Fibroblast of skin of left biceps (primary cell): ENCODE results near the gene UQCRHL.
"Not testable (repeated sequence)": the region's sequence is repeated elsewhere in the genome, so short reads cannot be mapped to it uniquely, and the experiment has no call there.

ENCODE experiments used
- DNase-seq, 2 experiments: peaks; one replicate each; pipeline ENCODE4 v3.0.0-alpha.2; 2013; ENCODE audit warnings: low read depth in 2 of 2

Gene UQCRHL

DNA sequence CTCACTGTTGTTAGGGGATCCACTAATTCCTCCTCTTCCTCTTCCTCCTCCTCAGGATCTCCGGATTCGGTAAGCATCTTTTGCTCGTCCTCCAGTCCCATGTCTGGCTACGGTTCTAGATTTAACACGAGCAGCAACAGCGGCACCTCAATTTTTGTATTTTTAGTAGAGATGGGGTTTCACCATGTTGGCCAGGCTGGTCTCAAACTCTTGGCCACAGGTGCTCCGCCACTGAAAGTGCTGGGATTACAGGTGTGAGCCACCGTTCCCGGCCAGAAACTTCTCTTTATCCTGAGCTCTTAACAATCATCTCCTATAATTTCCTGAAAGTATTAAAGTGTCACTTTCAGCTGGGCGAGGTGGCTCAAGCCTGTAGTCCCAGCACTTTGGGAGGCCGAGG is at the start of gene UQCRHL:
Gene UQCRHL, minus strand, starts transcription at position 101 of the 400 bp plus-strand sequence. Its CDS starts 0 bp downstream, at position 101.
- DNase-seq: not testable (repeated sequence)

DNA sequence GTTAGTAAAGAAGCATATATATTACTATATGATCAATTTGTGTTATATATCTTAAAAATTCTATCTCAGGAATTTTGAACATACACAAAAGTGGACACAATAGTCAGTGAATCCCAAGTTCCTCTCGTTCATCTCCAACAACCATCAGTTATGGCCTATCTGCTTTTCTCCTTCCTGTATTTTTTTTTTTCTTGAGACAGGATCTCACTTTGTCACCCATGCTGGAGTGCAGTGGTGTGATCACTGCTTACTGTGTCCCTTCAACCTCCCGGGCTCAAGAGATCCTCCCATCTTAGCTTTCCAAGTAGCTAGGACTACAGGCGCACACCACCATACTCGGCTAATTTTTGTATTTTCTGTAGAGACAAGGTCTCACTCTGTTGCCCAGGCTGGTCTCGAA is 49.4 kb upstream of the UQCRHL start:
- DNase-seq: no peak

- DNase-seq: no peak
Observed at GRCh38 chr1:15852828-15853302, 45.4 kb upstream of the UQCRHL start.

DNA sequence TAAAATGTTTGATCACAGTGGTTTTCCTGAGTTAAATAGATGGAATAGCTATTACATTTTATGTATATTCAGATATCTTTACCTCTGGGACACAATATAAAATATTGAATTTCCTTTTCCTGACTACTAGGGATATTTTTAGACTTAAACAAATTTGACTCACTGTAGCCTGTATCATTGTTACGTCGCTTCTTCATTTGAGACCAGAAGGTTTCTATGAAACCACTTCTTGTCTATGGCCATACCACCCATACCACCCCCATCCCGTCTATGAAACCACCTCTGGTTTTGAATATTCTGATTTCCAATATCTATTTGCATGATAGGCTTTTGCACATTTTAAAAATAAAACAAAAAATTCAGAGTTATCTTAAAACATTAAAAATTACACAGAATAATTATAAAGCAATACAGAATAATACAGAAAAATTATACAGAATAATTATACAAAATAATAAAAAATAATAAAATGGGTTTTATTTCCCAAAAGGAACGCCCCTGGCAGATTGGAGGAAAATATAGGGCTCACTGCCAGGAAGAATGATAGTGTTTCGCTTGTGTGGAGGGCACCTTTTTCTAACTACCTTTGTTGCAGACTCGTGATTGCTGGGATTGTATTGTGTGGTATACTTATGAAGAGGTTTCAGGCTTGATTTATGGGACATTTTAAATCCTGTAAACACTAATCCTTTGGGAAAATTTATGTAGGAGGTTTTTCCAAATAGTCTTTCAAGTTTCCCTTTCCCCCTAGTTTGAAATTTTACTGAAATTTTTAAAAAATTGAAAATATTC is 44.8 kb upstream of the UQCRHL start:
- no peak for DNase-seq

- DNase-seq: no peak
Observed at GRCh38 chr1:15851210-15852035, 44.0 kb upstream of the UQCRHL start.

DNA sequence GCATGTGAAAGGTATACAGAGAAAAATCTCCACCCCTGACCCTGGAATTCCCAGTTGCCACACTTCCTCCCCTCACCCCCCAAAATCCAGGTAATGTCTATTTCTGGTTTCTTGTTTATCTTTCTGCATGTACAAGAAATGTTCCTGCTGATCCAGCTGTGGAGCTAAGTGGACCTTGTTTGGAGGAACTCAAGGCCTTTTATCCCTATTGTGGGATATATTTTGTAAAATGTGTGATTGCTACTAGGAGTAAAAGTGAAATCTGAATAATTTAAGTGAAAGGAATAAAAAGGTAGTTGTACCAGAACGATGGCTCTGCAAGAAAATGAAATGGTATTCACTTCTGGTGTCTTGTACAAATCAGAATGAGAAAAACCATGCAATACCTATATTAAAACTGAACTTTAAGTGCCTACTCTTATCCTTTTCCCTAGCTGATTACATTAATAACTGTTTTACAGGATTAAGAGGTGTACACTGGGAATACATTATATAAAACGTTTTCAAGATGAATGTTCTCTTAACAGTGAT is 43.1 kb upstream of the UQCRHL start:
- DNase-seq: no peak

GRCh38 chr1:15849775-15850324 is 42.4 kb upstream of the UQCRHL start:
- DNase-seq: no peak

DNA sequence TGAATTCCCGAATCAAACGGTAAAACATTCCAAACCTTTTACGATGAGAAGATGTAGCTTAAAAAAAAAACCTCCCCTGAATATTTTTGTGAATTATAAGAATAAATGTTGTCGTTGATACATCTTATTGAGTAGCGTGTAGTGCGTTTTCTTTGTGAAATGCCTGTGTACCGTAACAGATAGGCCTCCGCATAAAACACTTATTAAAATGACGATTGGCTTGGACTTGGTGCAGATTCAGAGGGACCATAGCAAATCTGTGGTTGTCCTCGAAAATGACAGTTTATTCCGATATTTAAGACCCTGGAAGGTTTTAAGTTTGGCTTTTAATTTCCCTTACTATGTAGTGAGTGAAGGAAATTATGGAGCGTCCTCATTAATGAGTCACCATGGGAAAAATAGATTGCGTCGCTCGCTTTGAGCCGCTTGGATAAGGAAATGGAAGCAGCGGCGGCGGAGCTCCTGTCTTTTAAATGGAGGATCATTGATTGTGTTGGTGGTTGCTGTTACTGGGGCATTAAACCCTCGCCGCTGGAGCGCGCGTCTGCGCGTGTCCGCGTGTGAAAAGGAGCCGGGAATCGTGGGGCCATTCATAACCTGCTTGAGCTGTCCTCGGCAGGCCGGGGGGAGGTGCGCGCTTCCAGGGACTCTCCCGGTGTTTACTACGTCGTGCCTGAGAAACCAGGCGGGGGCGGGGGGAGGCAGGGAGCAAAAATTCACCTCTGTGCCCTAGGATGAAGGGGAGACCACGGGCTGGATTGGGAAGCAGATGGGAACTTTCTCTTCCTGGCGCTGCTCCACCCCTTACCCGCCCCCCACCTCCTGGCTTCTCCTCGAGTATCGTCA is 41.7 kb upstream of the UQCRHL start:
- DNase-seq: peak; percentile 51 to 63

DNA sequence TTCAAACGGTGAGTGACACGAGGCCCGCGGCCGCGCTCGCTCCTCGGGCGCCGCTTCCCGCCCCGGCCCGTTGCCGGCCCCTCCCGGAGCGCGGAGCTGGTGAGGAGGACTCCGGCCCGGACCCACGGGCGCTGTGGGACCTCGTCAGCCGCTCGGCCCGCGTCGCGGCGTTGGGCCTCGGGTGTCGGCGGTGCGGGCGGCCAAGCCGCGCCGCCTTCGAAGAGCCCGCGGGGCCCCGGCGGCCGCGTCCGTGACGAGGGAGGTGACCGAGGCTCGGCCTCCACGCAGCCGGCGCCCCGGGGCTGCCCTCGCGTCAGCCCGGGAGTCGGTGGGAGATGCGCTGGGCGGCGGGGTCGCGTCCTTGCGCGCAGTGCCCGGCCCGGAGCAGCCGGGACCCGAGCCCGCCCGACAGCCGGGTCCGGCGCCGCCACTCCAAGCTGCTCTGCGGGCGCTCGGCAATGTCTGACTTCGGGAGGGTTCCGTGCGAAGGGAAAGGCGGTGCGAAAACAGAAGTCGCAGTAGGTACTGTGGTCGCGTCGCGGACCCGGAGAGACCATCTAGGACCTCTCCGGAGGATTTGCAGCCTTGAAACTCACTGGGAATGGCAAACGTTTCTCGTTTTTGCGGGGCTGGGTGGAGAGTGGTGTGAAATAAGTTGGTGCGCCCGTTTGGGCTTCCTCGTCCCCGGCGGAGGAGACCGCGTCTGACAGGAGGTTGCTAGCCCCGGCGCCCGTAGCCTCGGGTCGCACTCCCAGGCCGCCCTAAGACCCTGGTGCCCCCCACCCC is 40.9 kb upstream of the UQCRHL start:
- no peak for DNase-seq

DNA sequence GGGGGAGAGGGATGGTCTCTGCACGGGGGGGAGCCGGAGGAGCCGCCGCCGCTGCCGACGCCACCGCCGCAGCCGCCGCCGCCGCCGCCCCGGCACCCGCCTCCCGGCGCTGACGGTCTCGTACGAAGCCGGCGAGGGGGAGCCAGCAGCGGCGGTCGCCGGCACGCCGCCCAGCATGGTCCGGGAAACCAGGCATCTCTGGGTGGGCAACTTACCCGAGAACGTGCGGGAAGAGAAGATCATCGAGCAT is 40.4 kb upstream of the UQCRHL start:
- no peak for DNase-seq

DNA sequence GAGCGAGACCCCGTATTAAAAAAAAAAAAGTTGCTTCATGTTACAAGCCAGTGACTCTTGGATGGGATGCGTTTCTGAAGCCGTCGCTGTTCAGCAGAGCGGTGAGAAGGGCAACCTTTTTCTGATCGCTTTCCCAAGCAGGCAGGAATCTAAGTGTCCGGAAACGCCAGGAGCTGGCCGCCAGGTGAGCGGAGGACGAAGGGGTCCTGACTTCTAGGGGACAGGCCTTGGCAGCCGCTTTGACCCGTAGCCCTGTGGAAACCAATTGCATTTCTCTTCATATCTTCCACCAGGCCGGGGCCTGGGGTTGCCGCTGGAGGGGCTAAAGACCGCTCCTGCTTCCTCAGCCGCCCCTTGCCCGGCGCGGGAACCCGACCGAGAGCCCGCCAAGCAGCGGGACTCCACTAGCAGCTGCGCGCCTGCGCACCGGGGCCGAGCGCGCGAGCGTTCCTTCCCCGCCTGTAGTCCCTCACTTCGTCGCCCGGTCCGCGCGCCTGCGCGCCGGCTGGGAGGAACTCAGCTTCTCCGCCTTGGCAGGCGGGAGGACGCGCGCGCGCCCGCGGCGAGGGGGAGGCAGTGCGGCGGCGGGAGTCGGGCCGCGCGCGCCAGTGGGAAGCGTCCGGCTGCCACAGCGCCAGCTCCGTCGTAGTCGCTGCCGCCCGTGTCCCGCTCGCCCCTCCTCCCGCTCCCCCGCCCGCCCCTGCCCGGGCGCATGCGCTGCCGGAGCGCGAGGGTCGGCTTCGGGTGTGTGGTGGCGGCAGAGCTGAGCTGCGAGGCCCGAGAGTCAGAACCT is 39.8 kb upstream of the UQCRHL start, which contains the start of gene SPEN:
Gene SPEN, plus strand, starts transcription at position 608 of the 793 bp plus-strand sequence. CDS start 361 bp downstream, outside the sequence.
- DNase-seq: peak; percentile 94 to 96

- not testable (repeated sequence) for DNase-seq
Observed at GRCh38 chr1:15846056-15846455, 38.6 kb upstream of the UQCRHL start.

- DNase-seq: no peak
Observed at GRCh38 chr1:15843826-15844572, 36.5 kb upstream of the UQCRHL start.

- DNase-seq: no peak
Observed at GRCh38 chr1:15838721-15839120, 31.3 kb upstream of the UQCRHL start.

- DNase-seq: no peak
Observed at GRCh38 chr1:15837931-15838330, 30.5 kb upstream of the UQCRHL start.

- no peak for DNase-seq
Observed at GRCh38 chr1:15836772-15837669, 29.6 kb upstream of the UQCRHL start.

DNA sequence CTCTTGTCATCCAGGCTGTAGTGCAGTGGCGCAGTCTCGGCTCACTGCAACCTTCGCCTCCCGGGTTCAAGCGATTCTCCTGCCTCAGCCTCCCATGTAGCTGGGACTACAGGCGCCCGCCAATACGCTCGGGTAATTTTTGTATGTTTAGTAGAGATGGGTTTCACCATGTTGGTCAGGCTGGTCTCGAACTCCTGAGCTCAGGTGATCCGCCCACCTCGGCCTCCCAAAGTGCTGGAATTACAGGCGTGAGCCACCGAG is 29.0 kb upstream of the UQCRHL start:
- not testable (repeated sequence) for DNase-seq
